B cell (primary cell): ENCODE data around the gene SLC16A1.

Source experiments
- CTCF ChIP-seq: fragments of 200-600 bp; IDR thresholded peaks from one replicate; pipeline ENCODE4 v1.8.0; 2022; ENCODE audit warnings: antibody characterized with exemption, mild to moderate bottlenecking
- EZH2 ChIP-seq: IDR thresholded peaks from 2 replicates; pipeline ENCODE4 v1.6.1; 2012; ENCODE audit warnings: borderline replicate concordance, low read depth, mild to moderate bottlenecking, moderate library complexity, low read length; ENCODE audit not compliant: insufficient read depth, poor library complexity, severe bottlenecking

- TF ChIP-seq CTCF (no peak), EZH2 (no peak)
Observed at GRCh38 chr1:112971006-112971405, 15.0 kb upstream of the SLC16A1 start.
